Coronary artery (tissue), 2 donors: Measurements from ENCODE around the gene SLC30A2.

Experiments
- DNase-seq: peaks from one replicate; pipeline ENCODE4 v3.0.0-alpha.2; 2017; ENCODE audit warnings: low spot score
- H3K27ac ChIP-seq, 2 donors: fragments of 200-600 bp; sonication (generic); one replicate each; pipeline ENCODE4 v1.5.1; 2016 to 2019
- H3K4me3 ChIP-seq: fragments of 200-600 bp; sonication (generic); 2 replicates; pipeline ENCODE4 v1.5.1; 2016; ENCODE audit warnings: mild to moderate bottlenecking, moderate library complexity
- CTCF ChIP-seq: fragments of 200-600 bp; sonication (generic); IDR thresholded peaks from one replicate; pipeline ENCODE4 v1.5.1; 2019; ENCODE audit warnings: antibody characterized with exemption

The SLC30A2 gene

GRCh38 chr1:26035959-26036755 is 9.8 kb downstream of the SLC30A2 start:
- H3K27ac ChIP-seq, result peak overlapping the region; percentile 59 to 87
- peak; percentile 97 for TF ChIP-seq CTCF
- peak overlapping the region; percentile 92 for H3K4me3 ChIP-seq
- peak; percentile 85 for DNase-seq

GRCh38 chr1:26035203-26035958 is 10.5 kb downstream of the SLC30A2 start:
- Histone ChIP-seq H3K27ac (peak overlapping the region; percentile 59 to 87), H3K4me3 (peak overlapping the region; percentile 92)
- peak; percentile 94 for DNase-seq
- TF ChIP-seq CTCF, result no peak

GRCh38 chr1:26034504-26035202 is 11.3 kb downstream of the SLC30A2 start:
- no peak for DNase-seq
- peak overlapping the region; percentile 92 for H3K4me3 ChIP-seq
- H3K27ac ChIP-seq, result no peak overlapping the region
- TF ChIP-seq CTCF, result no peak

- Histone ChIP-seq H3K27ac (no peak overlapping the region), H3K4me3 (no peak overlapping the region)
- TF ChIP-seq CTCF, result no peak
- no peak for DNase-seq
Observed at GRCh38 chr1:26032656-26033357, 13.1 kb downstream of the SLC30A2 start.

- H3K4me3 ChIP-seq, result no peak overlapping the region
- TF ChIP-seq CTCF, result no peak
- no peak for DNase-seq
- H3K27ac ChIP-seq, result no peak overlapping the region
Observed at GRCh38 chr1:26031611-26032220, 14.2 kb downstream of the SLC30A2 start.

GRCh38 chr1:26031196-26031595 is 14.7 kb downstream of the SLC30A2 start:
- Histone ChIP-seq H3K27ac (no peak overlapping the region), H3K4me3 (no peak overlapping the region)
- DNase-seq, result no peak
- no peak for TF ChIP-seq CTCF
